K562 (cell line): ENCODE data around the gene SFN. TPM values are rescaled to one million over a fixed set of nuclear protein-coding genes. Genes with fewer than 3 reads are reported as not detected.

ENCODE experiments used
- ADNP ChIP-seq: fragments of 200-800 bp; sonication (Bioruptor generic); IDR thresholded peaks from 2 replicates; pipeline ENCODE4 v1.6.1; 2016; ENCODE audit warnings: missing genetic modification characterization, missing compliant biosample characterization
- ETS1 ChIP-seq: conservative IDR thresholded peaks from 2 replicates; pipeline ENCODE4 v1.6.1; 2011; ENCODE audit warnings: low read depth, mild to moderate bottlenecking, low read length; ENCODE audit not compliant: control insufficient read depth
- PRDM10 ChIP-seq: fragments of 450-650 bp; IDR thresholded peaks from 2 replicates; pipeline ENCODE4 v1.6.1; 2018; ENCODE audit not compliant: partially characterized antibody
- ZNF518B ChIP-seq: fragments of 250-450 bp; sonication (Bioruptor Pico); IDR thresholded peaks from 2 replicates; pipeline ENCODE4 v1.5.0; 2021; ENCODE audit warnings: mild to moderate bottlenecking, moderate library complexity
- ZNF655 ChIP-seq: fragments of 250-450 bp; sonication (Bioruptor Pico); IDR thresholded peaks from 2 replicates; pipeline ENCODE4 v1.5.0; 2021
- polyA plus RNA-seq, 8 experiments: library from polyadenylated mRNA; depleted of rRNA in 4 of 8; stranded (reverse) in 5 of 8; unstranded in 3 of 8; fragments of >200 nt; fragmentation: Nextera tagmentation in 2 of 8; fragmentation: Illumina TruSeq in 1 of 8; extraction: Ambion mirVana in 2 of 8; extraction: Trizol in 1 of 8; gene quantifications; 2 replicates each; pipeline versions ENCODE4 v1.2.1 to v1.2.3, GENCODE V29; 2011 to 2014; ENCODE audit warnings: inconsistent platforms in 1 of 8, missing spikeins in 1 of 8
- total RNA-seq, 7 experiments: library from RNA; depleted of rRNA in 6 of 7; stranded (reverse); fragments of >200 nt in 6 of 7; fragmentation: Illumina TruSeq in 2 of 7; extraction: Trizol in 2 of 7; gene quantifications; 2 replicates each; pipeline versions ENCODE4 v1.2.1 to v1.2.3, GENCODE V29; 2011 to 2021; ENCODE audit warnings: low replicate concordance in 1 of 7

Gene SFN
- total and polyA plus RNA-seq, 9 of the 15 experiments (the other 6 are each of a cell fraction or from before 2014, with no cell fraction given), result 0.10 to 3.8 (median 2.0) TPM

- TF ChIP-seq PRDM10, result no peak
- TF ChIP-seq ZNF518B (CRISPR knock-in tag), result no peak
- TF ChIP-seq ZNF655, result no peak
- TF ChIP-seq ADNP (tag), result no peak
- TF ChIP-seq ETS1, result no peak
Measured at GRCh38 chr1:26911399-26912146, 48.6 kb downstream of the SFN start (continued).
